Esophagus squamous epithelium (tissue), 4 donors: Measurements from ENCODE around the gene SIRPB1.

Source experiments
- CTCF ChIP-seq, 6 experiments: fragments of 450-650 bp in 4 of 6; fragments of 200-600 bp in 2 of 6; sonication (generic) in 2 of 6; IDR thresholded peaks; one replicate each; pipeline ENCODE4 v1.5.1; 2016 to 2019; ENCODE audit warnings: antibody characterized with exemption in 6 of 6, mild to moderate bottlenecking in 4 of 6, moderate library complexity in 4 of 6
- POLR2A ChIP-seq, 4 donors: fragments of 450-650 bp; IDR thresholded peaks; one replicate each; pipeline ENCODE4 v1.6.1; 2017; ENCODE audit warnings: antibody characterized with exemption in 4 of 4, mild to moderate bottlenecking in 4 of 4, moderate library complexity in 3 of 4

DNA sequence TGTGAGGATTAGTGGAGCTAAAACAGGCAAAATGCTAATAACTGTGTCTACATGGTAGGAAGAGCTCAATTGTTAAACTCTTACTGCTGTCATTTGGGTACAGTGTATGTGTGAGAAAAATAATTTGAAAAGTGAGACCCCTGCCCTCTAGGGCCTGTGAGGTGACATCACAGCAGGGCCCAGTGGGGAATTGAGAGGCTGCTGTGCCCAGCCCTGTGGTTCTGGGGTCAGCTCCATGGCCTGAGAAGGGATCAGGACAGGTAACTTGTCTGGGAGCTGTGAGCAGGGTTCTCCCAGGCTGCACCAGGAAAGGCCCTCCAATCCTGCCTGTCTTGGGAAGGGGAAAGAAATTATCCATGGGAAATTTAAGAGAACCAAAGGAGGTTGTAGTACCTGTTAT lies 1.3 kb downstream of the SIRPB1 start:
- no peak for TF ChIP-seq POLR2A (IDR thresholded peaks at IDR 0.05)
- no peak for TF ChIP-seq CTCF (IDR thresholded peaks at IDR 0.05)
